ENCODE data around the gene ERP44.

DNA sequence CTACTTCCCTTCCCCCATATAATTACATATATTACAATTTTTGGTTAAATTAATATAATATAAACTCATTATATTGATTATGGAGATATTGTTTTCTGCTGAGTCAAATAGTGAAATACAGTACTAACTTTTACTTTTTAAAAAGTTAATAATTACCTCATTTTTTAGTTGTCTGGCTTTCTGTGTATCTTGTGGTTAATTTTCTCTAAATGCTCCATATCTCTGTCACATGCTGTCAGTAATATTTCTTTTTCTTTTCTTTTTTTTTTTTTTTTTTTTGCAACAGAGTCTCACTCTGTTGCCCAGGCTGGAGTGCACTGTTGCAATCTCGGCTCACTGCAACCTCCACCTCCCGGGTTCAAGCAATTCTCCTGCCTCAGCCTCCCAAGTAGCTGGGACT, 169.1 kb downstream of the ERP44 start:
- TF ChIP-seq POLR2A (IDR thresholded peaks at IDR 0.05) (no peak), POLR2AphosphoS5 (IDR thresholded peaks at IDR 0.05) (no peak)
- TF ChIP-seq, protein P1, sequence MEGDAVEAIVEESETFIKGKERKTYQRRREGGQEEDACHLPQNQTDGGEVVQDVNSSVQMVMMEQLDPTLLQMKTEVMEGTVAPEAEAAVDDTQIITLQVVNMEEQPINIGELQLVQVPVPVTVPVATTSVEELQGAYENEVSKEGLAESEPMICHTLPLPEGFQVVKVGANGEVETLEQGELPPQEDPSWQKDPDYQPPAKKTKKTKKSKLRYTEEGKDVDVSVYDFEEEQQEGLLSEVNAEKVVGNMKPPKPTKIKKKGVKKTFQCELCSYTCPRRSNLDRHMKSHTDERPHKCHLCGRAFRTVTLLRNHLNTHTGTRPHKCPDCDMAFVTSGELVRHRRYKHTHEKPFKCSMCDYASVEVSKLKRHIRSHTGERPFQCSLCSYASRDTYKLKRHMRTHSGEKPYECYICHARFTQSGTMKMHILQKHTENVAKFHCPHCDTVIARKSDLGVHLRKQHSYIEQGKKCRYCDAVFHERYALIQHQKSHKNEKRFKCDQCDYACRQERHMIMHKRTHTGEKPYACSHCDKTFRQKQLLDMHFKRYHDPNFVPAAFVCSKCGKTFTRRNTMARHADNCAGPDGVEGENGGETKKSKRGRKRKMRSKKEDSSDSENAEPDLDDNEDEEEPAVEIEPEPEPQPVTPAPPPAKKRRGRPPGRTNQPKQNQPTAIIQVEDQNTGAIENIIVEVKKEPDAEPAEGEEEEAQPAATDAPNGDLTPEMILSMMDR (IDR thresholded peaks at IDR 0.05 in 8 of 11, conservative IDR thresholded peaks at IDR 0.05 in 3 of 11): no peak
